T-helper 22 cell (primary cell): Measurements from ENCODE around the gene WDR35.
"Not testable (repeated sequence)": the region's sequence is repeated elsewhere in the genome, so short reads cannot be mapped to it uniquely, and the experiment has no call there.

ENCODE experiments used
- DNase-seq: peaks from one replicate; pipeline ENCODE4 v3.0.0-alpha.2; 2020; ENCODE audit warnings: low read depth

WDR35 gene

GRCh38 chr2:19937004-19937403 is 52.9 kb downstream of the WDR35 start:
- DNase-seq: no peak

GRCh38 chr2:19936203-19936602 is 53.7 kb downstream of the WDR35 start:
- DNase-seq: no peak

GRCh38 chr2:19933351-19933981 is 56.4 kb downstream of the WDR35 start:
- DNase-seq: no peak

- DNase-seq: no peak
These were observed 57.0 kb downstream of the WDR35 start for GRCh38 chr2:19932928-19933327.

GRCh38 chr2:19929226-19929625 is 60.7 kb downstream of the WDR35 start:
- DNase-seq: no peak

- DNase-seq: not testable (repeated sequence)
These were observed 62.1 kb downstream of the WDR35 start for GRCh38 chr2:19927816-19928215.

GRCh38 chr2:19924526-19924925 is 65.4 kb downstream of the WDR35 start:
- DNase-seq: not testable (repeated sequence)

GRCh38 chr2:19922188-19922587 is 67.7 kb downstream of the WDR35 start:
- not testable (repeated sequence) for DNase-seq

GRCh38 chr2:19916385-19916950 is 73.4 kb downstream of the WDR35 start:
- no peak for DNase-seq

- DNase-seq: no peak
These were observed 75.5 kb downstream of the WDR35 start for GRCh38 chr2:19914266-19914975.

- DNase-seq: no peak
These were observed 77.9 kb downstream of the WDR35 start for GRCh38 chr2:19911808-19912509.

- DNase-seq: no peak
These were observed 87.6 kb downstream of the WDR35 start for GRCh38 chr2:19902216-19902740.

GRCh38 chr2:19901442-19902215 is 88.3 kb downstream of the WDR35 start, which contains the start of gene TTC32:
Gene TTC32, minus strand, starts transcription at chr2:19901983. Its CDS starts 129 bp downstream, at chr2:19901854.
- DNase-seq: peak; percentile 88

GRCh38 chr2:19900931-19901441 is 88.9 kb downstream of the WDR35 start:
- DNase-seq: no peak

- DNase-seq: peak; percentile 13
These were observed 89.6 kb downstream of the WDR35 start for GRCh38 chr2:19899985-19900930.

GRCh38 chr2:19898592-19899329 is 91.1 kb downstream of the WDR35 start:
- DNase-seq: no peak

- no peak for DNase-seq
These were observed 92.2 kb downstream of the WDR35 start for GRCh38 chr2:19897623-19898245.

GRCh38 chr2:19895535-19895934 is 94.4 kb downstream of the WDR35 start:
- DNase-seq: no peak
